HG02973 (cell line): ENCODE data around the gene SLC25A23.

ENCODE experiments used
- ATAC-seq: cut with Tn5 transposase; IDR thresholded peaks from one replicate; pipeline ENCODE4 v1.9.1; 2021; ENCODE audit warnings: moderate library complexity; ENCODE audit not compliant: unreplicated experiment

SLC25A23 gene

DNA sequence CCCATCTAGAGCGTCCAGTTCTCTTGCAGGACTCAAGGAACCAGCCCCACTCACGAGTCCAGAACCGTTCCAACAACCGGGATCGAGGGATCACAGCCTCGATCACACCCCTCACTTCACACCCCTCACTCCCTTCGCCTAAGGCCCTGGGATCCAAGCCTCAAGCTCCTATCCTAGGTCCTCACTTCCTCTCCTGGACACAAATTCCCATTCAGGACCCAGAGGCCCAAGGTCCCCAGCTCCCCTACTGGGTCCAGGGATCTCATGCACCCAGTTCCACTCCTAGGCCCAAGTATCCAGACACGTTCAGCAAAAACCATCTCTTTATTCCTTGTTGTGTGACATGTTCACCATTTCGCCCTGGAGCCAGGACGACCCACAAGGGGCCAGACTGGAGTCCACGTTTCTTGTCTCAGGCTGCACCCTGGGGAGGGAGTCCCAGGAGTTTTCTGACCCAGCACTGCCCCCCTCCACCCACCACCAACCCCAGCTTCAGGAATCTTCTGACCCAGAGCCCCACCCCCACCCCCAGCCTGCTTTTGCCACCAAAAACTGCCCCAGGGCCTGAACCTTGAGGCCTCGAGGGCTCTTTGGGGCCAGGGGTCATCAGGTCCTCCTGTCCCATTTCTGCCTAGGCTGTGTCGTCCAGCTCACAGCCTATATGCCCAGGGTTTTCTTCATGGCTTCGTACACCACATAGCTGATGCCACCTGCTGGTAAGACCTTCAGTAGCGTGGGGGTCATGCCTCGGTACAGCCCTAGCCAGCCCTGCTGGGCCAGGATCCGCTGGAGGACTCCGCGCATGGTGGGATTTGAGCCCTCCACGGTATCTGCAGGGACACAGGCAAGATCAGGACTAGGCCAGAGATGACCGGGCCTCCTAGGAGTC is 33.6 kb downstream of the SLC25A23 start:
- no peak for ATAC-seq

- ATAC-seq: peak; percentile 79
Observed at GRCh38 chr19:6424939-6425731, 34.5 kb downstream of the SLC25A23 start.

DNA sequence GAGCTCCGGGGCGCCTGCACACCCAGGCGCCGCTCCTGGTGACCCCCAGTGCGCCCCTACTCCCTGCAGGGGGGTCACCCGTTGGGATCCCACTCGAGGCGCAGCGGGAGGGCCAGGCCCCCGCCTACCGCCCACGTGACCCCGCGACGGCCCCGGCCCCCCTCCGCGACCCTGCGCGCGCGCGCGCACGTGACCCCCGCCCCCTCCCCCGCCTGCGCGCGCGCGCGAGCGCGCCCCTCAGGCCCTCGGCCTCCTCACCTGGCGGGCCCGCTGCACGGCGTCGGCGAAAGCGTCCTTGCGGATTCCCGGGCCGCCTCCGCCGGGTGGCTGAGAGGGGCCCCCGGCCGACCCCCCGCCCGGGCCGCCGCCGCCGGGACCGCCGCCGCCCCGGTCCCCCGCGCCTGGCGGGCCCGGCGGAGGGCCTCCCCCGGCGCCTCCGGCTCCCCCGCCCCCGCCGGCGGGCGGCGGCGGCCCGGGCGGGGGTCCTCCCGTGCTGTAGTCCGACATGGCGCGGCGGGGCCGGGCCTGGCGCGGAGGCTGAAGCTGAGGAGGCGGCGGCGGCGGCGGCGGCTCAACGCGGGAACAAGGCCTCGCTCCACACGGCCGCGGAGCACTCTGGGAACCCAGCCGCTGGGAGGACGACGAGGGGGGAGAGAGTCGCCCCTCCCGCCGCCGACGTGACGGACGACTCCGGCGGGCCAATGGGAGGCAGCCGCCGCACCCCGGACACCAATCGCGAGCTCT is 35.2 kb downstream of the SLC25A23 start, which contains the start of gene KHSRP:
KHSRP (minus strand) TSS at position 617 of the 744 bp plus-strand sequence; CDS start at position 507, 110 bp downstream.
- no peak for ATAC-seq

- no peak for ATAC-seq
Observed at GRCh38 chr19:6423499-6424194, 35.9 kb downstream of the SLC25A23 start.

- ATAC-seq: no peak
Observed at GRCh38 chr19:6421075-6422014, 38.2 kb downstream of the SLC25A23 start.

DNA sequence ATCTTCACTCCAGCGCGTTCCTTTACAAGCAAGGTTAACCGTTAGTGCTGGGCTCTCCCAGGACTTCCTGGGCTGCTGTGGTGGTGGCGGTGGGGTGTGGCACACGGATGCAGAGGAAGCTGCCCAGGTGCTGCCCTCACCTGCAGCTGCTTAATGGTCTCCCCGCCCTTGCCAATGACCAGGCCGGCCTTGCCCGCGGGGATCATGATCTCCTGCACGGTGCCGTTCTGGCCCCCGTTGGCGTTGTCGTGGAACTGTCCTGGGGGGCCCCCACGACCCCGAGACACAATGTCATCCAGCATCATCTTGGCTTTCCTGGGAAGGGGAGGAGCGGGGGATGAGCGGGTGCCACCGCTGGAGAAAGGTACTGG is 41.0 kb downstream of the SLC25A23 start:
- ATAC-seq: no peak

DNA sequence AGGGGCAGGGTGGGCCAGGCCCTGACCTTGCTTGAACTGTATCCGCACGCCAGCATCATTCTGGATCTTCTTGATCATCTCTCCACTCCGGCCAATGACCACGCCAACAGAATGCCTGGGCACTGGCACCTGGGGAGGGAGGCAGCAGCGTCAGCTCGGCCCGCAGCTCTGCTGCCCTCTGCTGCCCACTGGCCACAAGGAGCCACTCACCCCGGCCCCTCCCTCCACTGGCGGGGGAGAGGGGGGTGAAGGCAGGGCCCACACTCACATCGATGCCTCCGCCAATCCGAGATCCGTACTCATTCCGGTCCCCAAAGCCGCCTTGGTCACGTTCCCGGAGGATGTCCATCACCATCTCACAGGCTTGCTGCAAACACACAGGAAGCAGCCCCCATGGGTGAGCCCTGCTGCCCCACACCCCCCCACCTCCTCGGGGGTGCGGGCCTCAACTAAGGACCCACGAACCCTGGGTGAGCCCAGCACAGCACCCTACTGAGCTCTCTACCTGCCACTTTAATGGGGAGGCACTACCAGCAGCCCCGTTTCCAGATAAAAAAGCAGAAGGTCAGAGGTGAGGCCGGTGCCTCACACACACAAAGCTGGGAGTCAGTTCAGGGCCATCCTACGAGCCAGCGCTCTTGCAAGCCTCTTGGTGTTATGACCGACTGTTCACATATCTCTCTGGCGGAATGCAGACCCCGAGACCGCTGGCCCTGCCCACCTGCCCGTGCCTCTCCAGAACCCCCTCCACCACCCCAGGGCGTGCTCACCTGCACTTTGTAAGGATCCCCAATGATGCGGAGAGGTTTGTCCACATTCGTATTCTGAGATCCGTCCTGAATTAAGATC is 41.7 kb downstream of the SLC25A23 start:
- ATAC-seq: no peak

- no peak for ATAC-seq
Observed at GRCh38 chr19:6416658-6417405, 42.8 kb downstream of the SLC25A23 start.

GRCh38 chr19:6415591-6416190 is 43.9 kb downstream of the SLC25A23 start:
- ATAC-seq: no peak

- no peak for ATAC-seq
Observed at GRCh38 chr19:6414793-6415590, 44.6 kb downstream of the SLC25A23 start.

GRCh38 chr19:6413721-6414643 is 45.6 kb downstream of the SLC25A23 start:
- no peak for ATAC-seq

GRCh38 chr19:6413291-6413690 is 46.3 kb downstream of the SLC25A23 start:
- no peak for ATAC-seq

- ATAC-seq: no peak
Observed at GRCh38 chr19:6412447-6413091, 47.0 kb downstream of the SLC25A23 start.

GRCh38 chr19:6412061-6412446 is 47.5 kb downstream of the SLC25A23 start:
- ATAC-seq: no peak

DNA sequence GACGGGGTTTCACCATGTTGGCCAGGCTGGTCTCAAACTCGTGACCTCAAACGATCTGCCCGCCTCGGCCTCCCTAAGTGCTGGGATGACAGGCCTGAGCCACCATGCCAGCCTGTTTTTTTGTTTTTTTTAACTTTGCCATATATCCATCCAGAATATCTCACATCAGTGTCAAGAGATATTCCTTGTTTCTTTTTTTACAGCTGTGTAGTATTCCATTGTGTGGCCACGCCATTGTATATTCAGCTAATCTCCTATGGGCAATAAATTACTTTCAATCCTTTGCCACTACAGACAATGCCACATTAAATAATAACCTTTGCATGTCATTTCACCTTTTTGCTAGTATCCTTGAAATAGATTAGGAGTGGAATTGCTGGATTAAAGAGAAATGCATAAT is 50.2 kb downstream of the SLC25A23 start:
- no peak for ATAC-seq
